ENCODE measurements around the gene ZNF526.

Gene ZNF526

GRCh38 chr19:42201489-42202289 lies 18.4 kb upstream of the ZNF526 start:
- no peak overlapping the region for H3K4me3 ChIP-seq (ENCODE audit: control insufficient read depth, low read depth, low read length)
- TF ChIP-seq CTCF (IDR thresholded peaks at IDR 0.05; ENCODE audit: control insufficient read depth, insufficient read depth, low read depth, low read length, missing control alignments), result no peak
- no peak for DNase-seq (ENCODE audit: low read depth)

- no peak for TF ChIP-seq CTCF (IDR thresholded peaks at IDR 0.05; ENCODE audit: control insufficient read depth, insufficient read depth, low read depth, low read length, missing control alignments)
- no peak for DNase-seq (ENCODE audit: low read depth)
- no peak overlapping the region for H3K4me3 ChIP-seq (ENCODE audit: control insufficient read depth, low read depth, low read length)
Measured at GRCh38 chr19:42202290-42202880, 17.7 kb upstream of the ZNF526 start.

DNA sequence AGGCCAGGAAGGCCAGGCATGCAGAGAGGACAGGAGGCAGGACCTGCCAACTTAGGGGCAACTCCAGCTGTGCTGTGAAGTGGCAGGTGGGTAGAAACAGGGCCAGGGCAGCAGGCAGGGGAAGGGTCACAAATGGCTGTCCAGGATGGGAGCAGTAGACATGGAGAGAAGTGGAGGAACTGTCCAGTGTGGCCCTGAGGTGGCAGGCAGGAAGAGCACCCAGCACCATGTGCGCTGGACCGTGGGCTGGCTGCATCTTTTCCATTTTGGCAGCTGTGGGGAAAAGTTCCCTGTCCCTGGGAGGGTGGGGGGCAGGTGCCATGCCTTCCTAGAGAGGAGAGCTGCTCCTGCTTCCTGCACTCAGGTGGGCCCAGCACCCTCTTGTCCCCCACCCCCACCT lies 16.4 kb upstream of the ZNF526 start:
- no peak for TF ChIP-seq CTCF (IDR thresholded peaks at IDR 0.05; ENCODE audit: control insufficient read depth, insufficient read depth, low read depth, low read length, missing control alignments)
- no peak for DNase-seq (ENCODE audit: low read depth)

DNA sequence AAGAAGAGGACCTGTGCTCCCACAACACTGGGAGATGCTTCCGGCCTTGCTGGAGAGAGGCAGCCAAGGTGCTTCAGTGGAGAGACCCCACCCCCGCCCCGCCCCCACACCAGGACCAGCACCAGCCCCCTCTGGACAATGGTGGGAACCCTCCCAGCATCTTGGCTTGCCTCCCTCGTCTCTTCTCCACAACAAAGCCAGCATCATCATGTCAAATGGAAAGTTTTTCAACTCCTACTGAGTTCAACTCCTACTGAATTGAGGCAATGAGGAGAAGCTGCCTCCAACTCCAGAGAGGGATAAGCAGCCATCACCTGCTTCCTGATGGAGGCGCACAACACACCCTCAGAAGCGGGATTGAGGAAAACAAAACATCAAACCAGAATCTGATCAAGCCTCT lies 15.4 kb upstream of the ZNF526 start:
- no peak overlapping the region for H3K4me3 ChIP-seq (ENCODE audit: control insufficient read depth, low read depth, low read length)
- DNase-seq (ENCODE audit: low read depth), result no peak
- TF ChIP-seq CTCF (IDR thresholded peaks at IDR 0.05; ENCODE audit: control insufficient read depth, insufficient read depth, low read depth, low read length, missing control alignments), result no peak

More for the DNA sequence above, 16.4 kb upstream of the ZNF526 start:
- H3K4me3 ChIP-seq (ENCODE audit: control insufficient read depth, low read depth, low read length), result no peak overlapping the region

- no peak for DNase-seq (ENCODE audit: low read depth)
- no peak for TF ChIP-seq CTCF (IDR thresholded peaks at IDR 0.05; ENCODE audit: control insufficient read depth, insufficient read depth, low read depth, low read length, missing control alignments)
- H3K4me3 ChIP-seq (ENCODE audit: control insufficient read depth, low read depth, low read length), result no peak overlapping the region
Measured at GRCh38 chr19:42206871-42207755, 13.0 kb upstream of the ZNF526 start.

- no peak for TF ChIP-seq CTCF (IDR thresholded peaks at IDR 0.05; ENCODE audit: control insufficient read depth, insufficient read depth, low read depth, low read length, missing control alignments)
- no peak overlapping the region for H3K4me3 ChIP-seq (ENCODE audit: control insufficient read depth, low read depth, low read length)
- no peak for DNase-seq (ENCODE audit: low read depth)
Measured at GRCh38 chr19:42207767-42208271, 12.3 kb upstream of the ZNF526 start.

Measured in AG09309 (cell line).